ENCODE results near the gene NUDC. TPM values are rescaled to one million over a fixed set of nuclear protein-coding genes. Genes with fewer than 3 reads are reported as not detected.

The NUDC gene
- total and polyA plus RNA-seq, 8 donors: 56.2 to 94.6 (median 70.8) TPM

- Histone ChIP-seq H3K36me3 (peaks cover 0 to 38% of the 10 kb centered on the region in 2 donors), H3K9me3 (no peaks in the 10 kb centered on the region), H3K27me3 (no peaks in the 10 kb centered on the region), H3K27ac (no peak overlapping the region), H3K4me1 (no peaks in the 10 kb centered on the region), H3K4me3 (no peak overlapping the region)
- ATAC-seq (no peak), DNase-seq (no peak)
- intact Hi-C loops (cut with DNase I): no loop called here
- TF ChIP-seq, protein P1, sequence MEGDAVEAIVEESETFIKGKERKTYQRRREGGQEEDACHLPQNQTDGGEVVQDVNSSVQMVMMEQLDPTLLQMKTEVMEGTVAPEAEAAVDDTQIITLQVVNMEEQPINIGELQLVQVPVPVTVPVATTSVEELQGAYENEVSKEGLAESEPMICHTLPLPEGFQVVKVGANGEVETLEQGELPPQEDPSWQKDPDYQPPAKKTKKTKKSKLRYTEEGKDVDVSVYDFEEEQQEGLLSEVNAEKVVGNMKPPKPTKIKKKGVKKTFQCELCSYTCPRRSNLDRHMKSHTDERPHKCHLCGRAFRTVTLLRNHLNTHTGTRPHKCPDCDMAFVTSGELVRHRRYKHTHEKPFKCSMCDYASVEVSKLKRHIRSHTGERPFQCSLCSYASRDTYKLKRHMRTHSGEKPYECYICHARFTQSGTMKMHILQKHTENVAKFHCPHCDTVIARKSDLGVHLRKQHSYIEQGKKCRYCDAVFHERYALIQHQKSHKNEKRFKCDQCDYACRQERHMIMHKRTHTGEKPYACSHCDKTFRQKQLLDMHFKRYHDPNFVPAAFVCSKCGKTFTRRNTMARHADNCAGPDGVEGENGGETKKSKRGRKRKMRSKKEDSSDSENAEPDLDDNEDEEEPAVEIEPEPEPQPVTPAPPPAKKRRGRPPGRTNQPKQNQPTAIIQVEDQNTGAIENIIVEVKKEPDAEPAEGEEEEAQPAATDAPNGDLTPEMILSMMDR (IDR thresholded peaks at IDR 0.05): no peak
These were observed 27.9 kb downstream of the NUDC start for GRCh38 chr1:26949266-26949925.

GRCh38 chr1:26949926-26950319, 28.4 kb downstream of the NUDC start:
- Histone ChIP-seq H3K27ac (no peak overlapping the region), H3K9me3 (no peaks in the 10 kb centered on the region), H3K36me3 (peaks cover 0 to 33% of the 10 kb centered on the region in 2 donors), H3K4me1 (no peaks in the 10 kb centered on the region), H3K4me3 (no peak overlapping the region), H3K27me3 (no peaks in the 10 kb centered on the region)
- intact Hi-C loops (cut with DNase I): no loop called here
- TF ChIP-seq, protein P1 (IDR thresholded peaks at IDR 0.05): no peak
- DNase-seq (peak in 1 of 4 donors; percentile 48), ATAC-seq (no peak)

GRCh38 chr1:26950602-26951001, 29.1 kb downstream of the NUDC start:
- H3K9me3 ChIP-seq: no peaks in the 10 kb centered on the region
- no peak for ATAC-seq

DNA sequence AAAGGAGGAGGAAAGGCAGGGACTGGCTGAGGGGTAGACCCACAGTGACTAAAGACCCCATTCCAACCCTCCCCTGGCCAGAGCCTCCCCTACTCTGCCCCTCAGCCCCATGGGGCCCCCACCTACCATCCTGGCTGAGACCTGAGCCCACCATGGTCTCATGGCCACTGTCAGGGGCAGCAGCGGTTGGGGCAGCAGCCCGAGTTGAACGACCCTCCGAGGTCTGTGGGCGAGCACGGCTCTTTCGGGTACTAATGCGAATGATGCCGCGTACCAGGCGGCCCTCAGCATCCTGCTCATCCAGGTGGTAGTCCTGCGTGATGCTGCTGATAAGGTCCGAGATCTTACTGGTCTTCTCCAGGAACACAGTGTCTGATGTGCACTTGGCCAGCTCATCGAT, 29.7 kb downstream of the NUDC start:
- no peak for ATAC-seq
- H3K4me1 ChIP-seq: no peaks in the 10 kb centered on the region
- no peak overlapping the region for H3K27ac ChIP-seq
- TF ChIP-seq, protein P1 (IDR thresholded peaks at IDR 0.05): no peak
- no peak overlapping the region for H3K4me3 ChIP-seq
- H3K36me3 ChIP-seq: peaks cover 0 to 20% of the 10 kb centered on the region in 2 donors
- intact Hi-C loops (cut with DNase I): no loop called here
- H3K9me3 ChIP-seq: no peaks in the 10 kb centered on the region
- peak in 1 of 4 donors; percentile 48 for DNase-seq
- no peaks in the 10 kb centered on the region for H3K27me3 ChIP-seq

More at GRCh38 chr1:26950602-26951001, 29.1 kb downstream of the NUDC start:
- intact Hi-C loops (cut with DNase I): no loop called here
- Histone ChIP-seq H3K27me3 (no peaks in the 10 kb centered on the region), H3K27ac (no peak overlapping the region), H3K4me3 (no peak overlapping the region), H3K36me3 (peaks cover 0 to 26% of the 10 kb centered on the region in 2 donors), H3K4me1 (no peaks in the 10 kb centered on the region)
- TF ChIP-seq, protein P1 (IDR thresholded peaks at IDR 0.05): no peak
- peak in 1 of 4 donors; percentile 12 for DNase-seq

GRCh38 chr1:26951821-26952497, 30.4 kb downstream of the NUDC start:
- H3K4me1 ChIP-seq: no peaks in the 10 kb centered on the region
- DNase-seq: peak in 1 of 4 donors; percentile 70
- TF ChIP-seq, protein P1 (IDR thresholded peaks at IDR 0.05): no peak
- no peak for ATAC-seq
- no peak overlapping the region for H3K4me3 ChIP-seq
- H3K9me3 ChIP-seq: no peaks in the 10 kb centered on the region
- peaks cover 0 to 2% of the 10 kb centered on the region in 2 donors for H3K27me3 ChIP-seq
- peaks cover 0 to 13% of the 10 kb centered on the region in 2 donors for H3K36me3 ChIP-seq
- intact Hi-C loops (cut with DNase I): no loop called here
- H3K27ac ChIP-seq: no peak overlapping the region
